Neuron (in vitro differentiated cells): ENCODE results near the gene IRX2.

Experiments used
- H2AFZ ChIP-seq: one replicate; pipeline ENCODE4 v1.6.1; 2013; ENCODE audit warnings: low read depth, mild to moderate bottlenecking, inconsistent platforms, low read length, moderate library complexity
- H3K27me3 ChIP-seq: one replicate; pipeline ENCODE4 v1.6.1; 2013; ENCODE audit warnings: low read length; ENCODE audit not compliant: insufficient read depth
- H3K36me3 ChIP-seq: one replicate; pipeline ENCODE4 v1.6.1; 2013; ENCODE audit warnings: low read length; ENCODE audit not compliant: insufficient read depth
- H3K4me1 ChIP-seq: one replicate; pipeline ENCODE4 v1.6.1; 2013; ENCODE audit warnings: low read length; ENCODE audit not compliant: insufficient read depth
- H3K4me3 ChIP-seq: 2 replicates; pipeline ENCODE4 v1.5.1; 2013; ENCODE audit warnings: mild to moderate bottlenecking, low read length, moderate library complexity
- H3K9me3 ChIP-seq: one replicate; pipeline ENCODE4 v1.6.1; 2013; ENCODE audit warnings: low read length

Gene IRX2

GRCh38 chr5:2709976-2710689, 41.3 kb downstream of the IRX2 start:
- no peaks in the 10 kb centered on the region for H3K9me3 ChIP-seq
- H2AFZ ChIP-seq, result no peak overlapping the region
- no peaks in the 10 kb centered on the region for H3K4me1 ChIP-seq
- no peak overlapping the region for H3K4me3 ChIP-seq
- H3K36me3 ChIP-seq, result no peaks in the 10 kb centered on the region
- no peaks in the 10 kb centered on the region for H3K27me3 ChIP-seq

GRCh38 chr5:2708751-2709150, 42.7 kb downstream of the IRX2 start:
- no peaks in the 10 kb centered on the region for H3K9me3 ChIP-seq
- no peaks in the 10 kb centered on the region for H3K36me3 ChIP-seq
- no peak overlapping the region for H2AFZ ChIP-seq
- no peaks in the 10 kb centered on the region for H3K27me3 ChIP-seq
- no peaks in the 10 kb centered on the region for H3K4me1 ChIP-seq
- H3K4me3 ChIP-seq, result no peak overlapping the region

GRCh38 chr5:2708132-2708531, 43.3 kb downstream of the IRX2 start:
- Histone ChIP-seq H3K9me3 (no peaks in the 10 kb centered on the region), H3K4me1 (no peaks in the 10 kb centered on the region), H3K36me3 (no peaks in the 10 kb centered on the region), H3K4me3 (no peak overlapping the region), H2AFZ (no peak overlapping the region), H3K27me3 (no peaks in the 10 kb centered on the region)

GRCh38 chr5:2705861-2706260, 45.6 kb downstream of the IRX2 start:
- Histone ChIP-seq H3K4me1 (no peaks in the 10 kb centered on the region), H2AFZ (no peak overlapping the region), H3K36me3 (no peaks in the 10 kb centered on the region), H3K4me3 (no peak overlapping the region), H3K27me3 (no peaks in the 10 kb centered on the region), H3K9me3 (no peaks in the 10 kb centered on the region)

GRCh38 chr5:2704806-2705645, 46.5 kb downstream of the IRX2 start:
- Histone ChIP-seq H3K27me3 (no peaks in the 10 kb centered on the region), H3K4me3 (no peak overlapping the region), H3K4me1 (no peaks in the 10 kb centered on the region), H3K36me3 (no peaks in the 10 kb centered on the region), H2AFZ (no peak overlapping the region), H3K9me3 (no peaks in the 10 kb centered on the region)

- no peak overlapping the region for H2AFZ ChIP-seq
- no peak overlapping the region for H3K4me3 ChIP-seq
- no peaks in the 10 kb centered on the region for H3K27me3 ChIP-seq
- no peaks in the 10 kb centered on the region for H3K36me3 ChIP-seq
- H3K9me3 ChIP-seq, result no peaks in the 10 kb centered on the region
- H3K4me1 ChIP-seq, result no peaks in the 10 kb centered on the region
Observed at GRCh38 chr5:2704111-2704510, 47.4 kb downstream of the IRX2 start.

GRCh38 chr5:2703615-2704014, 47.9 kb downstream of the IRX2 start:
- no peak overlapping the region for H3K4me3 ChIP-seq
- no peaks in the 10 kb centered on the region for H3K4me1 ChIP-seq
- no peaks in the 10 kb centered on the region for H3K9me3 ChIP-seq
- no peak overlapping the region for H2AFZ ChIP-seq
- no peaks in the 10 kb centered on the region for H3K27me3 ChIP-seq
- no peaks in the 10 kb centered on the region for H3K36me3 ChIP-seq

GRCh38 chr5:2703041-2703440, 48.4 kb downstream of the IRX2 start:
- H3K27me3 ChIP-seq, result no peaks in the 10 kb centered on the region
- H3K4me1 ChIP-seq, result no peaks in the 10 kb centered on the region
- H3K9me3 ChIP-seq, result no peaks in the 10 kb centered on the region
- no peaks in the 10 kb centered on the region for H3K36me3 ChIP-seq
- no peak overlapping the region for H2AFZ ChIP-seq
- no peak overlapping the region for H3K4me3 ChIP-seq

GRCh38 chr5:2702096-2702879, 49.2 kb downstream of the IRX2 start:
- no peaks in the 10 kb centered on the region for H3K9me3 ChIP-seq
- H3K4me3 ChIP-seq, result no peak overlapping the region
- no peaks in the 10 kb centered on the region for H3K27me3 ChIP-seq
- no peak overlapping the region for H2AFZ ChIP-seq
- H3K4me1 ChIP-seq, result no peaks in the 10 kb centered on the region
- no peaks in the 10 kb centered on the region for H3K36me3 ChIP-seq

GRCh38 chr5:2701592-2701991, 49.9 kb downstream of the IRX2 start:
- Histone ChIP-seq H3K27me3 (no peaks in the 10 kb centered on the region), H3K9me3 (no peaks in the 10 kb centered on the region), H2AFZ (no peak overlapping the region), H3K36me3 (no peaks in the 10 kb centered on the region), H3K4me3 (no peak overlapping the region), H3K4me1 (no peaks in the 10 kb centered on the region)

GRCh38 chr5:2700876-2701275, 50.6 kb downstream of the IRX2 start:
- H3K4me1 ChIP-seq, result no peaks in the 10 kb centered on the region
- no peak overlapping the region for H3K4me3 ChIP-seq
- no peak overlapping the region for H2AFZ ChIP-seq
- H3K9me3 ChIP-seq, result no peaks in the 10 kb centered on the region
- no peaks in the 10 kb centered on the region for H3K36me3 ChIP-seq
- H3K27me3 ChIP-seq, result no peaks in the 10 kb centered on the region

GRCh38 chr5:2699686-2700085, 51.8 kb downstream of the IRX2 start:
- no peaks in the 10 kb centered on the region for H3K36me3 ChIP-seq
- no peak overlapping the region for H2AFZ ChIP-seq
- H3K4me3 ChIP-seq, result no peak overlapping the region
- H3K9me3 ChIP-seq, result peaks cover 5% of the 10 kb centered on the region
- H3K4me1 ChIP-seq, result no peaks in the 10 kb centered on the region
- no peaks in the 10 kb centered on the region for H3K27me3 ChIP-seq

GRCh38 chr5:2699231-2699630, 52.2 kb downstream of the IRX2 start:
- Histone ChIP-seq H2AFZ (no peak overlapping the region), H3K36me3 (no peaks in the 10 kb centered on the region), H3K4me1 (no peaks in the 10 kb centered on the region), H3K9me3 (peaks cover 5% of the 10 kb centered on the region), H3K27me3 (no peaks in the 10 kb centered on the region), H3K4me3 (no peak overlapping the region)
